Activated CD4-positive, alpha-beta T cell treated with anti-CD3 and anti-CD28 coated beads for 4 hours (primary cell): ENCODE results near the gene PPTC7.
"Not testable (repeated sequence)": the region's sequence is repeated elsewhere in the genome, so short reads cannot be mapped to it uniquely, and the experiment has no call there.

Source experiments
- DNase-seq, 2 donors: peaks; one replicate each; pipeline ENCODE4 v3.0.0-alpha.2; 2020

Gene PPTC7

GRCh38 chr12:110532644-110533043 is 50.5 kb downstream of the PPTC7 start:
- no peak for DNase-seq

GRCh38 chr12:110531741-110532333 is 51.3 kb downstream of the PPTC7 start:
- no peak for DNase-seq

- DNase-seq, result no peak
These were observed 52.6 kb downstream of the PPTC7 start for GRCh38 chr12:110530511-110530910.

GRCh38 chr12:110528277-110528839 is 54.8 kb downstream of the PPTC7 start:
- no peak for DNase-seq

- not testable (repeated sequence) for DNase-seq
These were observed 62.0 kb downstream of the PPTC7 start for GRCh38 chr12:110520876-110521712.

- not testable (repeated sequence) for DNase-seq
These were observed 65.1 kb downstream of the PPTC7 start for GRCh38 chr12:110518014-110518413.

GRCh38 chr12:110516995-110517394 is 66.1 kb downstream of the PPTC7 start:
- DNase-seq, result no peak

GRCh38 chr12:110514363-110514762 is 68.8 kb downstream of the PPTC7 start:
- no peak for DNase-seq

GRCh38 chr12:110513842-110514241 is 69.3 kb downstream of the PPTC7 start:
- no peak for DNase-seq

GRCh38 chr12:110508071-110508586 is 75.0 kb downstream of the PPTC7 start:
- no peak for DNase-seq

GRCh38 chr12:110505332-110505731 is 77.8 kb downstream of the PPTC7 start:
- no peak for DNase-seq

GRCh38 chr12:110503432-110503831 is 79.7 kb downstream of the PPTC7 start:
- DNase-seq, result no peak

GRCh38 chr12:110501752-110502738 is 81.1 kb downstream of the PPTC7 start, which contains the start of the genes RAD9B and VPS29:
TSS of gene RAD9B (plus strand) at chr12:110502331. CDS start at chr12:110502338, 7 bp downstream.
TSS of gene VPS29 (minus strand) at chr12:110502111. CDS start at chr12:110502051, 60 bp downstream.
- peak; percentile 98 for DNase-seq

- DNase-seq, result no peak
These were observed 81.7 kb downstream of the PPTC7 start for GRCh38 chr12:110501399-110501751.

- no peak for DNase-seq
These were observed 84.0 kb downstream of the PPTC7 start for GRCh38 chr12:110498984-110499706.
